GM18517 (cell line): ENCODE measurements around the gene HEATR9.

Source experiments
- ATAC-seq: cut with Tn5 transposase; IDR thresholded peaks from one replicate; pipeline ENCODE4 v1.9.1; 2021; ENCODE audit warnings: mild to moderate bottlenecking, moderate library complexity; ENCODE audit not compliant: unreplicated experiment

Gene HEATR9

DNA sequence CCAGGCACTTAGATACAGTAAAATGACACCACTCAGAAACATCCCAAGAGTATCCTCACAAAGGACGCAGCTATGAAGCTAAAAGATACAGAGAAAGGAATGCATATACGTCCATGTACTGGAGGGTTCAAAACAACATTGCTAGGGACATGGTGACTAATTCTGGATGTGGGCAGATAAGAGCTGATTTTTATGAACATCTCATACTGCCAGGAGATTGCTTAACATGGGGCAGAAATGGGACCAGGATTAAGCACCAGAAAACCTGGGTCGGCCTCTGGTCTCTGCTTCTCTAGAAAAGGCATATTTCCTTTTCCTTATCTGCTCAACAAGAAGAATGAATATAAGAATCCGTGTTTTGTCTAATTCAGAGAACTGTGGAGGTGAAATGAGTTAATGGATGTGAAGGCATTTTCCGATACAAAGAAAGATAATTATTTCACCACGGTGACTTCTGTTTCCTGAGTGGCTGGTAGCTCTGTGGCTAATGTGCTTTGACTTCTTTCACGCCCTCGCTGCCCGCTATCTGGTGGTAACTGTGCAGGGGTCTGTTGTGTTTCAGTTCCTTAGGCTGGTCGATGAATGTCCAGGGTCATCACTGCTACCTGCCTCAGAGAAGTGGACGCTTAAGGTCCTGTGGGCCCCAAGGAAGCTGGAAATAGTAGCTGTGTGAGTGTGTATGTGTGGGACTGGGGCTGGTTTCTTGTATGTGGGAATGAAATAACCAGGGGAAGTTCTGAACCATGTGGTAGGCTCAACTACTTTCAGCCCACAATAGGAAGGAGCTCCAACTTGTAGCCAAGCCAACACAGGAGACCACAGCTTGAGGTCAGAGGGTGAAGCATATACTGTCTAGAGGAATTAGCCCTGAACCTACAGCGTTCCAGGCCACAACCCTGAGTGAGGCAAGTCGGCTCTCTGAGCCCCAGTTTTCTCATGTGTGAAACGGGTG lies 27.2 kb upstream of the HEATR9 start:
- no peak for ATAC-seq

DNA sequence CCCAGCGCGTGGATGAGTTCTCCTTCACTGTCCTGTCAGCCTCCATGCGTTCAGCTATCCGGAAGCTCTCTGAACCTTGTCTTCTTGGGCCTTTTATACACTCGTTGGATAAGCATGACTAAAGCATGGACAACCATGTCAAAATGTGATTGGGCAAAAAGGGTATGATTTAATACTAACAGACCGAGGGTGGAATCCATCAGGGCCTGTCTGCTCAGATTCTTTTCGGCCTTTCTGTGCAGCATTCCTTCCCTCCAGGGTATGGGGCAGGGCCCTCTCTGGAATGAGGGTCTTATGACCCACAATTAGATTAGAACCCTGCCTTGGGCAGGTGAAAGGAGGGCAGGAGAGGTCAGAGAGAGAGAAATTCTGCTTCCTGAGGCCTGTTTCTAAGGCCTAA lies 25.5 kb upstream of the HEATR9 start:
- no peak for ATAC-seq

DNA sequence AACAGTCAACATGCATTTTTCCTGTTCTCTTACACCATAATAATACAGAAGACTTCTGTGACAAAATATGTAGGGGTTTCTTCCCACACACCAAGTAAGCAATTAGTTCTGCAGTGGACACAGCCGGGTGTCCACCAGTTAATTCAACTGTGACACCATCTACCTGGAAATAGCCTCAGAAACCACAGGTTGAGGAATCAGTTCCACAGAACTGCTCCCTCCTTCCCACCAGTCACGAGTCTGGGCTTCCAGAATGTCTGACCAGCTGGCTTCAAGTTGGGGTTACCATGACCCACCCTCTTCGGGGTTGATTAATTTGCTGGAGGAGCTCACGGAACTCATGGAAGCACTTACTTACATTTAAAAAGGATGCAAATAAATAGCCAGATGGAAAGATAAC lies 25.1 kb upstream of the HEATR9 start:
- no peak for ATAC-seq

DNA sequence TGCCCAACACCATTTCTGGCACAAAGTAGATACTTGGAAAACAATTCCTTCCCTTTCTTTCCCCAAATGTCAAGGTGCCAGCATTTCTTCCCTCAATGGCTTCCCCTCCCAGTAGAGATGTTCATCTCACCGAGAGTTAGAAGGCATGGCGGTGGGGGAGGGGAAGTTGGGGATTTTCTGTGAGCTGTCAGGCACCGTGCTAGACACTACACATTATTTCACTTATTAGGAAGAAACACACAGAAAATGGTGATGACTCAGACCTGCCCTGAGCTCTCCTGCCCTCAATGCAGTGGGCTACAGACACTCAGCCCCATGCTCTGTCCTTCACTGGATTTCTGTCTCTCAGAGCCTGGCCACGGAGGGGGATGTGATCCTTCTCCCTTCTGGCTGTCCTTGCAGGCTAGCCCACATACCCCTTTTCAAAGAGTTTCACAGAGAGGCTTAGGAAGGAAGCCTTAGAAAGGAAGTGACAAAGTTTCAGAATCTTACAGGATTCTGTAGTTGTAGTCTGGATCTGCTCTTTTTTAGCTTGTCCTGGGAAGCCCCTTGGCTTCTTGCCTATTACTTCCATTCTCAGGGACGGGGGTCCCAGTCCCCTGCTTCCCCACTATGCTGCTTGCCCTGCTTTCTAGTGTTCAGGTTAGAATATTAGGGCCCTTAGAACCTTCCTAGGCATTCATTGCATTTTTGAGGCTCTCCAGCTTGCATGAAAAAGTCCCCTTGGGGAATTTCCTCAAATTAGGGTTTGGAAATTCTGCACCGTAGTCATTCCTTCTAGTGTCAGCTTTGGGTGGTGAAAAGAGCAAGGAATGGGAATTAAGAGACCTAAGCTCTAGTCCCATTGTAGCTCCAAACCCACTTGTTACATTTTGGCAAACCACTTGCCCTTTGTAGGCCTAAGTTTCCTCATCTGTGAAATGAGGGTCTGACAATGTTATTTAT lies 23.7 kb upstream of the HEATR9 start:
- ATAC-seq: no peak

DNA sequence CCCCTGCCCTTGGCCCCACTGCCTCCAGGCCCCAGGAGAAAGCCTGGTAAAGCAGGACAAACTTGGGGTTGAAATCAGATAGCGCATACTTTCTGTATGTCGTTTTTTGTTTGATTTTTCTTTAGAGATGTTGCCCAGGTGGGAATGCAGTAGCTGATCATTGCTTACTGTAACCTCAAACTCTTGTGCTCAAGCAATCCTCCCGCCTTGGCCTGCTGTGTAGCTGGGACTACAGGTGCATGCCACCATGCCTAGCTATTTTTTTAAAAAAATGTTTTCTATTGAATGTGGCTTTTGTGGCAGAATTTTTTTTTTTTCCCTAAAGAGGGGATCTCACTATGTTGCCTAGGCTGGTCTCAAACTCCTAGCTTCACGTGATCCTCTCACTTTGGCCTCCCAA lies 22.6 kb upstream of the HEATR9 start:
- no peak for ATAC-seq

DNA sequence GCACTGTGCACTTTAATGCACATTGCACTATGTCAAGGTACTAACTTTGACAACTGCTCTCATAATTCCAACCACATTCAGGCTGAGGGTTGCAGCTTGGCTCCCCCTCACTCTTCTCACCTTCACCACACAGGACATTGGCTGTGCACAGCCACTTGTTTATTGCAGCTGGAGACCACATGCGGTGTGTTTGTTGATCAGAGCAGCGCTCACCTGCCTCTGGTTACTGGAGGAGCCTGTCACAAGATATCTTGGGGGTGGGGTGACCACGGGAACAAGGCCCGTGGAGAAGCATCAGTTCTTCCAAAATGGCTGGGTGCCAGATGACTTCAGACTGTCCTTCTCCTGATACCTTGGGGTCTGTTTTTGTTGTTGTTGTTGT lies 22.1 kb upstream of the HEATR9 start:
- ATAC-seq: no peak

DNA sequence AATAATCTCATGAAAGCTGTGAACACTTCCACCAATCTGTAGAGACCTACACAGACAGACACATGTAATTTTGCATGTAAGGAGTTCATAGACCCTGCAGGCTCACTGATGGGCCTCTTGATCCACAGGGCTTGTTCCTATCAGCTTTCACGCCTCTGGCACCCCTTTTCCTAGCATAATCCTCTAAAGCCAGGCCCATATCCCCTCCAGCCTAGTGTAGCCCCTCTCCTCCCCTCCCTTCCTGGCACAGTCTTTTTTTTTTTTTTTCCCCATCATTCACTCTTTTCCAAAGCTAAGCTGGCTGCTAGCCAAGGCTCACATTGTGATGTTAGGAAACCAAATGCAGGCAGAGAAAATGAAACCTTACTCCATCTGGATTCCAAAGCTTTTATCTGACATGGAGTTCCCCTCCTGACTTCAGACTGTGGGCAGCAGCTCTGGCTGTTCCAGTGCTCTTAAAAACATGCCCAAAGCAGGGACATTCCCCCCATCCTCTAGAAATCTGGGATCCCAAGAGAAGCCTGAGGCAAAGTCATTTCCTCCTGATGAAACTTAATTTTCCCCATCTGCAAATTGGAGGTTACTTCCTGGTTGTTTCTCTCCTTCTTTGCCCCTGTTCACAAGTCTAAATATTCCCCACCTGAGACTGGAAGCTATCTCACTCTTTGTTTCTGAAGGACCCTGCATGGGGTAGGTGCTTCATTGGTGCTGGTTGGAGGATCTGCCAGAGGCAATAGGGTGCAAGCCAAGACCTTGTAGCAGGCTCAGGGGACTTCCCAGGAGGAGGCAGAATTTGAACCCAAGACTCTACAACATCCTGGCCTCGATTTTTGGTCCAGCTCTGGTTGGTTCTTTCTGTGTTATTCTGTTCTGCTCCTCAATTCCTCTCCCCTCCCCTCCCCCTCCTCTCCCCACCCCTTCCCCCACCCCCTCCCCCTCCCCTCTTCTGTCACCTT lies 21.4 kb upstream of the HEATR9 start:
- ATAC-seq: no peak

DNA sequence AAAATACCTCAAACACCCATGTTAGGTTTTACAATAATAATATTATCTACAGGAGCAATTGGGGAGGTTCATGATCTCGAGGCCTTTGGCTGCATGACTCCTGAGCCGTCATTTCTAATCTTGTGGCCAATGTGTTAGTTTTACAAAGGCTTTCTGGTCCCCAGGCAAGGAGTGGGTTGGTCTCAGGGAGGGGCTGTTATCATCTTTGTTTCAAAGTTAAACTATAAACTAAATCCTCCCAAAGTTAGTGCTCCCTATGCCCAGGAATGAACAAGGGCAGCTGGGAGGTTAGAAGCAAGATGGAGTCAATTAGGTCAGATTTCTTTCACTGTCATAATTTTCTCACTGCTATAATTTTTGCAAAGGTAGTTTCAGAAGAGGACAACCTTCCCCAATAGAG lies 20.6 kb upstream of the HEATR9 start:
- no peak for ATAC-seq

DNA sequence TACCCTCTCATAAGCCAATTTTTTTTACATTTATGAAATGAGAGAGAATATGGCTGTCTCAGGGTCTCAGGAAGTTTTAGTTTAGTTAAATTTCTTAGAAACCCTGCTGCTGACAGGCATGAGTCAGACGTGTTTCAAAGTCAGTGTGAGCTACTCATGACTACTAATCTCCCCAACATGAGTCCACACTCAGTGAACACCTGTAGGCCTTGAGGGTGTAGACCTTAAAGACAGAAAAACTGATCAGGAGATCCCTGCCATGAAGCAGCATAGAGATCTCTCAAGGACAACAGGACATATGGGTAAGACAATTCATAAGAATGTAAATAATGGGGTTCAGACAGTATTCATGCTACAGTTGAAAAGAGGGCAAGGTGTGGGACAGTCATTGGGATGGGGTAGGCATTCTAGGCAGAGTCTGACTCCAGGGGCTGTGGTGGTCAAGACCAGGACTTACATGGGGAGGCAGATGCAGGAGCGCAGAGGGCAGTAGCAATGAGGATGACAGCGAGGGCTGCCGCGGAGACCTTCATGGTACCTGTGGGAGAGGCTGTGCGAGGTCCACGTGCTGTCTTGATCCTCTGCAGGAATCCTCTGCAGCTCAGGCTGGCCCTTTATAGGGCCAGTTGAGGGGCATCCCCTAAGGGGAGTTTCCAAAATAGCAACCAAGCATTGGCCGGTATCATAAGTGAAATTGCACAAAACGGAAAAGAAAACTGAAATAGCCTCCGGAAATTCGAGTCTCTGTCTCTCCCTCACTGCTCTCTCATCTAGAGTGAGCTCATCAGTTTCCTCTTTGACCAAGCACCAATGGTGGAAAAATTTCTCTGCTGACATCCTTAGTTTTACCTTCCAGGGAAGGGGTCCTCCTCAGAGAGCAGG lies 11.3 kb upstream of the HEATR9 start, which contains the start of gene CCL5:
CCL5 (minus strand) TSS at position 588 of the 882 bp plus-strand sequence.
- peak; percentile 94 for ATAC-seq

DNA sequence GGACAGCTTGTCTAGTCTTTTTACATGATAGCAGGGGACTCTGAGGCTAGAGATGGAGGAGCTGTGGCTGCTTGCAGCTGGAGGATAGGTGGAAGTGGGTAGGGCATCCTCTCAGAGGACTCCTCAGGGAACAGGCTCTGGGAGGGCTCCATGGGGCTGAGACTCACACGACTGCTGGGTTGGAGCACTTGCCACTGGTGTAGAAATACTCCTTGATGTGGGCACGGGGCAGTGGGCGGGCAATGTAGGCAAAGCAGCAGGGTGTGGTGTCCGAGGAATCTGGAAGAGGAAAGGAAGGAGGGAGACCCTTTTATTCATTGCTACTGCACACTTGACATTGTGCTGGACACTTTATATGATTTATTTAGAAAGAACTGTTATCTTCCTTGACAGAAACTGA lies 9.7 kb upstream of the HEATR9 start:
- no peak for ATAC-seq

DNA sequence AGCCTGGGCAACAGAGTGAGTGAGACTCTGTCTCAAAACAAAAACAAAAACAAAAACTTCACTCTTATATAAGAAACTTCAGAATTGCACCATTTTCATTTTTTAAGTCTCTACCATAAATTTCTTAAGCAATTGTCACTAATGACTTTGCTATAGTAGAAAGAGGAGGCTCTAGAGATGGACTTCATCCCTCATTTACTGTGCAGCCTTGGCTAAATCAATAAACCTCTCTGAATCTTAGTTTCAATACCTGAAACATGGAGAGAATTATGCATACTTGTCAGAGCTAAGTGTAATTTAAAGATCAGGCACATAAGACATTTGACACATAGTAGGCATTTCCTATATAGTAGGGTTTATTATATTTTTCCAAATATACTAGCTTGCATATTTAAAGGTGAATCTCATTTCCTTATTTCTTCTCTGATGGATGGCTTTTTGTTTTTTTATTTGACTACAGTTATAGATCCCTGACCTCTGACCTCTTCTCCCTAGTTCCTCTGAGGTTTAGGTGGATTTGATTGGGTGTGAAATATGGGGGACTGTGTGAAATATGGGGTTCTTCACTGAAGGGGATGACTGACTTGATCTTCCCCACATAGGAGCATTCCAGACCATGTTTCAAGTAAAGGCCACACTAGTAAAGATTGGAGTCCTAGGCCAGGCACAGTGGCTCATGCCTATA lies 8.8 kb upstream of the HEATR9 start:
- ATAC-seq: no peak

DNA sequence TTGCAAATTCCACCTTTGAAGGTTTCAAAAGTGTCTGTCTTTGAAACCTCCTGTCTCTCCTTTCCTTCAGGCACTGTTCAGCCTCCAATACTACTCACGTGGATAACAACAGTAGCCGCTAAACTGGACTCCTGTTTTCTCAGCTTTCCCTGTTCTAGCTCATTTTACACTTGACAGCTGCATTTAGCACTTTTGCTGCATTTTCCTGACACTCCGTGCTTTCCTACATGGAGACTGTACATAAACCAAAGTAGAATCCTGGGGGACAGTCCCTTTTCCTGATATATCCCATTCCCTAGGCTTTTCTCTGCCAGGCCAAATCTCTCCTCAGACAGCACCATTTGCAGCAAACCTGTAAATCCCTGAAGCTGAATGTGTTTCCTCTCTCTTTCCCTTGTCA lies 7.8 kb upstream of the HEATR9 start:
- no peak for ATAC-seq

DNA sequence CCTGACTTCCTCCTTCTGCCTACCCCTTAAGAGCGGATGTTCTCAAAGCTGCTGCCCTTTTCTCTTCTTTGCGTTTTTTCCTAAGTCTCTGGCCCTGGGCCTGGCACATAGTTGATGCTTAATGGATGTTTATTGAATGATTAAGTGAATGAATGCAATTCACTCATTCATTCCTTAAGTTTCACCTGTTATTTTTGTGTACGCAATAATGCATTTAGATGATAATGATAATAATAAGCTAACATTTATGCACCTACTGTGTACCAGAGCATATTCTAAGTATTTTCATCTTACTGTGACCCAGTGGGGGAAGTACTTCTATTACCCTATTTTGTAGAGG lies 7.1 kb upstream of the HEATR9 start:
- ATAC-seq: no peak

DNA sequence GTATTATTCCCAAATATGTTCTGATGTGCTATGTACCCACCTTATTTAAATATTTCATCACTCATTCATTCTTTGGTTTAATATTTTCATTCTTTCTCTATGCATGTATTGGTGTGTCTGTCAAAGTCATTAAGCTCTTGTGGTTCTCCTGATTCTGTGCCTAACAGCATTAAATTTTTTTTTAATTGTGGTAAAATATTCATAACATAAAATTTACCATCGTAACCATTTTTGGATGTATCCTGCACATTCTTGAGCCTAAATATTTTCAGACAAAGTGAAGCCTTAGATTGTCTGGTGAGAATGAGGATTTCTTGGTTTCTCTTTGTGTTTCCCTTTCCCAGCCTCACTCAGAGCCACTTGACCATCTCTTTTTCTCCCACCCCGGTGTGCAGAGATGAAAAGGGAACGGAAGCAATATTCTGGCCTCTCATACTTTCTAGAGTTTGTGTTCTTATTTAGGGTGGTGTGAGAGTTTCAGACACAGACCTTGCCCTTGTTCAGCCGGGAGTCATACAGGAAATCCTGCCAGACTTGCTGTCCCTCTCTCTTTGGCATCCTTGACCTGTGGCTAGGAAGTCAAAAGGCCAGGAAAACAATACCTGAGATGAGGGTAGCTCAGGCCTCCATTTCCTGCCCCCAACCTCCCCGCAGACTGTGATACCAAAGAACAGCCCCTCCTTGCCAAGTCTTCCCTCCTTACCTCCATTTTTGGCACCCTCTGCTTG lies 6.5 kb upstream of the HEATR9 start:
- no peak for ATAC-seq

DNA sequence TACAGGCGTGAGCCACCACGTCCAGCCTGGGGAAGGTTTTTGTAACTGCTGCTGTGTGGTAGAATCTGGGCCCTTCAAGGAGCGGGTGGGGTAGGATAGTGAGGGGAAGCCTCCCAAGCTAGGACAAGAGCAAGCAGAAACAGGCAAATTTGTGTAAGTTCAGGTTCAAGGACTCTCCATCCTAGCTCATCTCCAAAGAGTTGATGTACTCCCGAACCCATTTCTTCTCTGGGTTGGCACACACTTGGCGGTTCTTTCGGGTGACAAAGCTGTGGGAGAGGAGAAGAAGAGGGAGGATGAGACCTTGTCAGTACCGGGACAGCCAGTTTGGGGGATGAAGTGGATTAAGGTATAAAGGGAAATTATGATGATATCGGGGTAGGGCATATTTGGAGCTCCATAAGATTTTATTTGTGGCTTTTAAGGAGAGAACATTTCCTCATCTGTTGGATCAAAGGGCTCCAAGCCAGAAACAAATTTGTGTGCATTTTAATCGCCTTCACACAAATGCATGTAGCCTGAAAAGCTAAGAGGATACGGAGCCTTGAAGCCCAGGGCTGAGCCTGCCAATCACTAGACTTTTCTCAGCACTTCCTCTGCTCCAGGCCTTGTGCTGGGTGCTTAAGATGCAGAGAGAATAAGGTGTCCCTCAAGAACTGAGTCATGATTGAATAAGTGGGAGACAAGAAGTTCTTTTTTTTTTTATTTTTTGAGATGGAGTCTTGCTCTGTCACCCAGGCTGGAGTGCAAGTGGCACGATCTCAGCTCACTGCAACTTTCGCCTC lies 3.7 kb upstream of the HEATR9 start:
- ATAC-seq: no peak

DNA sequence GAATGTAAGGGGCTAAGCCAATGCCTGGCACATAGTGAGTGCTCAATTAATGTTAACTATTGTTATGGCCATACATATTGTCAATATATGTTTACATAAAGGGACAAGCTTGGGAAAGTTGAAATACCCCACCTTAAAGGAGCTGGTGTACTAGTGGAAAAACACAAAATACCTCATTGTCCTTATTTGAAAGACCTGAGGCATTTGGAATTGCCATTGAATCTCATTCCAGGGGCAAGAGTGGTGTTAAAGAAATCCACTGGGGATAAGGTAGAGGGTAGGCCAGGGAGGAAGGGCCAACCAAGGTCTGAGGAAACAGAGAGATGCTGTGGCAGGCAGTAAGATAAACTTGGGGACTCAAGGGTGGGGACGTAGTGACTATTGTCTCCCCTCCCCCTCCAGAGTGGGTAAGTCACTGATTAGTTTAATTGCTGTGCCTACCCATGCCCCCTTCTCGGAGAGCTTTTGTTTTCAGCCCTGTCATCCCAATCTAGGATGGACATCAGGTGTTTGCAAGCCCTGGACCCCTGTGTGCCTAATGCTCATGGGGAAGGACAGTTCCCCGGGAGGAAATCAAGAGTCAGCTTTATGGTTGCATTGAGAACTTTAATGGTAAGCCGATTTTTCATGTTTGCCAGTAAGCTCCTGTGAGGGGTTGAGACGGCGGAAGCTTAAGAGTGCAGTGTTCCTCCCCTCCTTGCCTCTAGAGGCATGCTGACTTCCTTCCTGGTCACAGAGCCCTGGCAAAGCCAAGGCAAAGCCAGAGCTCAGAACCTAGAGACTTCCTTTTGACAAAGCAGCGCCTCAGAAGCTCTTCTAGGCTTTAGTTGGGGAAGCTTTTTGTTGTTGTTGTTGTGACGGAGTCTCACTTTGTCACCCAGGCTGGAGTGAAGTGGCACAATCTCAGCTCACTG lies 2.5 kb upstream of the HEATR9 start:
- ATAC-seq: no peak

DNA sequence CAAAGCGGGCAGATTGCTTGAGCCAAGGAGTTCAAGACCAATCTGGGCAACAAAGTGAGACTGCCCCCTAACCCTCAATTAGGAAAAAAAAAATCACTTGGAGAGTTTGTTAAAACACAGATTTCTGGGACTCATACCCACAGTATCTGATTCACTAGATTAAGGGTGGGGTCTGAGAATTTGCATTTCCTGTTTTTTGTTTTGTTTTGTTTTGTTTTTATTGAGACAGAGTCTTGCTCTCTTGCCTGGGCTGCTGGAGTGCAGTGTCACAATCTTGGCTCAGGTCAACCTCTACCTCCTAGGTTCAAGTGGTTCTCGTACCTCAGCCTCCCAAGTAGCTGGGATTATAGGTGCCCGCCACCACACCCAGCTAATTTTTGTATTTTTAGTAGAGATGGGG lies 1.1 kb downstream of the HEATR9 start:
- no peak for ATAC-seq
